ENCODE data around the gene TVP23C. TPM values are rescaled to one million over a fixed set of nuclear protein-coding genes. Genes with fewer than 3 reads are reported as not detected.

Gene TVP23C
- total RNA-seq, 1 experiment from 2014 or later: 45.5 TPM

DNA sequence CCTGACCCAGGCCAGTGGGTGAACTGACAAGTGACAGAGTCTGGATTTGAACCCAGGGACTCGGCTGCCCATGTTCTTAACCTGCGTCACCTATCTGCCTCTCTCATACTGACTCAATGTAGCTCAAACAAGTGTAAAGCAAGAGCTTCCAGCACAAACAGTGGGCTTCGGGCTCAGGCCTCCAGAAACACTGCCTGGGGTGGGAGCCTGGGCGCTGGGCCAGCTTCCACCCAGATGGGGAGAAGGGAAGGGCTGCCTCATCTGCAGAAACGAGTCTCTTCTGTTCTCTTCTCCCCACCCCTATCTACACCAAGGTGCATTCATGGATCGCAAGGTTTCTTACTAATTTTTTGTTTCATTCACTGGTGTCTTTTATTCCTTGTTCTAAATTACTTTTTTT lies 97.2 kb downstream of the TVP23C start:
- Histone ChIP-seq H3K4me3 (no peak overlapping the region), H3K9me3 (ENCODE audit: insufficient read depth, low read depth) (no peaks in the 10 kb centered on the region), H3K27me3 (ENCODE audit: insufficient read depth, low read depth) (no peaks in the 10 kb centered on the region), H3K27ac (no peak overlapping the region), H3K79me2 (ENCODE audit: low read depth) (no peaks in the 10 kb centered on the region), H2AFZ (no peak overlapping the region), H3K36me3 (ENCODE audit: low read depth) (no peaks in the 10 kb centered on the region), H3K4me2 (no peak overlapping the region), H4K20me1 (ENCODE audit: insufficient read depth) (no peaks in the 10 kb centered on the region), H3K9me2 (ENCODE audit: insufficient read depth) (no peaks in the 10 kb centered on the region), H3K4me1 (replicated peaks; ENCODE audit: insufficient read depth) (no peaks in the 10 kb centered on the region), H3F3A (ENCODE audit: insufficient read depth, low read depth) (no peaks in the 10 kb centered on the region)
- ChIA-PET POLR2A (ENCODE audit: unreplicated experiment) (no interaction called here), CTCF (no interaction called here)
- no TSS peak for BruUV-seq (replicated peaks)
- TF ChIP-seq, protein P1, sequence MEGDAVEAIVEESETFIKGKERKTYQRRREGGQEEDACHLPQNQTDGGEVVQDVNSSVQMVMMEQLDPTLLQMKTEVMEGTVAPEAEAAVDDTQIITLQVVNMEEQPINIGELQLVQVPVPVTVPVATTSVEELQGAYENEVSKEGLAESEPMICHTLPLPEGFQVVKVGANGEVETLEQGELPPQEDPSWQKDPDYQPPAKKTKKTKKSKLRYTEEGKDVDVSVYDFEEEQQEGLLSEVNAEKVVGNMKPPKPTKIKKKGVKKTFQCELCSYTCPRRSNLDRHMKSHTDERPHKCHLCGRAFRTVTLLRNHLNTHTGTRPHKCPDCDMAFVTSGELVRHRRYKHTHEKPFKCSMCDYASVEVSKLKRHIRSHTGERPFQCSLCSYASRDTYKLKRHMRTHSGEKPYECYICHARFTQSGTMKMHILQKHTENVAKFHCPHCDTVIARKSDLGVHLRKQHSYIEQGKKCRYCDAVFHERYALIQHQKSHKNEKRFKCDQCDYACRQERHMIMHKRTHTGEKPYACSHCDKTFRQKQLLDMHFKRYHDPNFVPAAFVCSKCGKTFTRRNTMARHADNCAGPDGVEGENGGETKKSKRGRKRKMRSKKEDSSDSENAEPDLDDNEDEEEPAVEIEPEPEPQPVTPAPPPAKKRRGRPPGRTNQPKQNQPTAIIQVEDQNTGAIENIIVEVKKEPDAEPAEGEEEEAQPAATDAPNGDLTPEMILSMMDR (conservative IDR thresholded peaks at IDR 0.05): no peak
- no peak for TF ChIP-seq EZH2 (IDR thresholded peaks at IDR 0.05; ENCODE audit: low read depth)
- no peak for DNase-seq
- intact Hi-C loops (cut with micrococcal nuclease; ENCODE audit: unreplicated experiment): no loop called here

DNA sequence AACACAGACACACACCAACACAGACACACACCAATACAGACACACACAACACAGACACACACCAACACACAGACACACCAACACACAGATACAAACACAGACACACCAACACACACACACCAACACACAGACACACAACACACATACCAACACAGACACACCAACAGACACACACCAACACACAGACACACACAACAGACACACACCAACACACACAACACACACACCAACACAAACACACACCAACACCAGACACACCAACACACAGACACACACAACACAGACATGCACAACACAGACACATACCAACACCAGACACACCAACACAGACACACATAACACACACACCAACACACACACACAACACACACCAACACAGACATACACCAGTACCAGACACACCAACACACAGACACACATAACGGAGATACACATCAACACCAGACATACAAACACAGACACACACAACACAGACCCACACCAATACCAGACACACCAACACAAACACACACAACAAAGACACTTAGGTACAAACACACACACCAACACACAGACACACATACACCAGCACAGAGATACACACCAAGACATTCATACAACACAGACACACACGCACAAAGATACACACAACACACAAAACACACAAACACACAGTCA lies 98.1 kb downstream of the TVP23C start:
- TF ChIP-seq EZH2 (IDR thresholded peaks at IDR 0.05; ENCODE audit: low read depth): no peak
- TF ChIP-seq, protein P1 (conservative IDR thresholded peaks at IDR 0.05): no peak
- H3K4me2 ChIP-seq: no peak overlapping the region
- no peaks in the 10 kb centered on the region for H3K36me3 ChIP-seq (ENCODE audit: low read depth)
- no peaks in the 10 kb centered on the region for H3F3A ChIP-seq (ENCODE audit: insufficient read depth, low read depth)
- ChIA-PET POLR2A (ENCODE audit: unreplicated experiment) (no interaction called here), CTCF (no interaction called here)
- no TSS peak for BruUV-seq (replicated peaks)
- no peaks in the 10 kb centered on the region for H3K4me1 ChIP-seq (replicated peaks; ENCODE audit: insufficient read depth)
- no peaks in the 10 kb centered on the region for H3K79me2 ChIP-seq (ENCODE audit: low read depth)
- intact Hi-C loops (cut with micrococcal nuclease; ENCODE audit: unreplicated experiment): no loop called here
- H3K9me2 ChIP-seq (ENCODE audit: insufficient read depth): no peaks in the 10 kb centered on the region
- H3K27me3 ChIP-seq (ENCODE audit: insufficient read depth, low read depth): no peaks in the 10 kb centered on the region
- H3K27ac ChIP-seq: no peak overlapping the region
- H3K9me3 ChIP-seq (ENCODE audit: insufficient read depth, low read depth): no peaks in the 10 kb centered on the region
- no peak for DNase-seq
- H2AFZ ChIP-seq: no peak overlapping the region
- H4K20me1 ChIP-seq (ENCODE audit: insufficient read depth): no peaks in the 10 kb centered on the region
- no peak overlapping the region for H3K4me3 ChIP-seq

DNA sequence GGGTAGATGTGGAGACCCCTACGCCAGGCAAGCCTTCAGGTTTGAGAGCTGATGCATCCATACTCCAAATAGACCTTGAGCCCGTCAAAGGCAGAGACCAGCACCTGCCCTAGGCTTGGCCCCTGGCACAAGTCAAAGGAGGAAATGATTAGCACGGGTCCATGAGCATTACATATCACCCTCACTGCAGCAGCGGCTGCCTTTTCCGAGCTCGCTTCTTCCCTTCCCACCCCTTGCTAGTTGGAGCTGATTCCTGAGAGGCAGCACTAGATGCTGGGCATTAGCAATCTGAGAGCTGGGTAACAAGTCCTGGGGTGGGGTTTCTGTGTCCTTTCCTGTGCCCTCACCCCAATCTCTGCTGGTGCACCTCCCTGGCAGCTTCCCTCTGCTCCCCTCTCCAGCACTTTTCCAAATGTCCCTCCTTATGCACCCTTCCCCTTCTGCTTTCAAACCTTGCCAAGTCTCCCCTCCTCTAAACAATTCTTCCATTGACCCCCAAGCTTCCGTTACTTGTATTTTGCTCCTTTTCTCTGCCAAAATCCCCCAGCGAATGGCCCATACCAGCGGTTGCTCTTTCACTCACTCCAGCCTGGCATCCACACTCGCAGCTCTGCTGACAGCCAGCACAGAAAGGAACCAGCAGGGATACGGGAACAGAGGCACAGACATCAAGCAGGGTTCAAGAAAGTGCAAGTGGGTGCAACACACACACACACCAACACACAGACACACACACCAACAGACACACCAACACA lies 98.9 kb downstream of the TVP23C start:
- no peak overlapping the region for H3K4me2 ChIP-seq
- no peaks in the 10 kb centered on the region for H3K9me3 ChIP-seq (ENCODE audit: insufficient read depth, low read depth)
- CTCF ChIA-PET: no interaction called here
- H4K20me1 ChIP-seq (ENCODE audit: insufficient read depth): no peaks in the 10 kb centered on the region
- H3K27me3 ChIP-seq (ENCODE audit: insufficient read depth, low read depth): no peaks in the 10 kb centered on the region
- DNase-seq: no peak
- no peak overlapping the region for H3K4me3 ChIP-seq
- POLR2A ChIA-PET (ENCODE audit: unreplicated experiment): no interaction called here
- intact Hi-C loops (cut with micrococcal nuclease; ENCODE audit: unreplicated experiment): no loop called here
- no peaks in the 10 kb centered on the region for H3K4me1 ChIP-seq (replicated peaks; ENCODE audit: insufficient read depth)
- BruUV-seq (replicated peaks): no TSS peak
- H2AFZ ChIP-seq: no peak overlapping the region
- no peak overlapping the region for H3K27ac ChIP-seq
- no peaks in the 10 kb centered on the region for H3K79me2 ChIP-seq (ENCODE audit: low read depth)
- no peaks in the 10 kb centered on the region for H3K9me2 ChIP-seq (ENCODE audit: insufficient read depth)
- H3K36me3 ChIP-seq (ENCODE audit: low read depth): no peaks in the 10 kb centered on the region
- TF ChIP-seq, protein P1 (conservative IDR thresholded peaks at IDR 0.05): no peak
- TF ChIP-seq EZH2 (IDR thresholded peaks at IDR 0.05; ENCODE audit: low read depth): no peak
- no peaks in the 10 kb centered on the region for H3F3A ChIP-seq (ENCODE audit: insufficient read depth, low read depth)

All from PC-9 (cell line).